Esophagus muscularis mucosa (tissue), 4 donors: ENCODE measurements around the gene ABLIM3. TPM values are rescaled to one million over a fixed set of nuclear protein-coding genes. Genes with fewer than 3 reads are reported as not detected.

Experiments used
- DNase-seq: peaks from one replicate; pipeline ENCODE4 v3.0.0-alpha.2; 2017; ENCODE audit errors: extremely low spot score
- H3K27ac ChIP-seq, 4 donors: fragments of 200-600 bp; sonication (generic); replicated peaks in 1 of 4; 1 replicate in 3 of 4; 2 replicates in 1 of 4; pipeline ENCODE4 v1.5.1; 2016 to 2019; ENCODE audit warnings: mild to moderate bottlenecking in 1 of 4
- H3K27me3 ChIP-seq, 4 donors: fragments of 200-600 bp; sonication (generic); one replicate each; pipeline versions ENCODE4 v1.5.1 to v1.6.0; 2016 to 2019
- H3K36me3 ChIP-seq, 4 donors: fragments of 200-600 bp; sonication (generic); one replicate each; pipeline ENCODE4 v1.5.1; 2016 to 2019
- H3K4me1 ChIP-seq, 4 donors: fragments of 200-600 bp; sonication (generic); one replicate each; pipeline ENCODE4 v1.5.1; 2016 to 2019
- H3K4me3 ChIP-seq, 4 donors: fragments of 200-600 bp; sonication (generic); 1 replicate in 2 of 4; 2 replicates in 2 of 4; pipeline ENCODE4 v1.5.1; 2016 to 2019; ENCODE audit warnings: mild to moderate bottlenecking in 4 of 4, moderate library complexity in 1 of 4
- H3K9me3 ChIP-seq, 4 donors: fragments of 200-600 bp; sonication (generic); 1 replicate in 3 of 4; 2 replicates in 1 of 4; pipeline ENCODE4 v1.5.1; 2016 to 2019
- EP300 ChIP-seq: sonication (generic); formaldehyde crosslinking; IDR thresholded peaks from one replicate; pipeline ENCODE4 v1.6.1; 2017; ENCODE audit warnings: antibody characterized with exemption
- POLR2A ChIP-seq: fragments of 450-650 bp; IDR thresholded peaks from one replicate; pipeline ENCODE4 v1.6.1; 2017; ENCODE audit warnings: antibody characterized with exemption, moderate library complexity, mild to moderate bottlenecking, low read depth
- POLR2AphosphoS5 ChIP-seq, 2 donors: sonication (generic); formaldehyde crosslinking; IDR thresholded peaks; one replicate each; pipeline ENCODE4 v1.6.1; 2017; ENCODE audit warnings: antibody characterized with exemption in 2 of 2
- WGBS: methylation state at CpG from one replicate; pipeline ENCODE4 v1.1.5; 2018; 5-methylcytosine and 5-hydroxymethylcytosine counted together
- intact Hi-C: fragments of 100-400 bp; cut with DNase I; formaldehyde crosslinking; loops from one replicate; pipeline ENCODE4 v1.15.1; 2023
- total RNA-seq, 4 donors: library from RNA; depleted of rRNA; stranded (reverse); fragments of >200 nt; gene quantifications; one replicate each; pipeline versions ENCODE4 v1.1.0 to v1.2.1, GENCODE V29; 2016
- TF ChIP-seq, protein P1 (sequence below), 3 experiments: fragments of 200-600 bp in 2 of 3; fragments of 450-650 bp in 1 of 3; sonication (generic) in 2 of 3; IDR thresholded peaks; one replicate each; pipeline ENCODE4 v1.5.1; 2017 to 2019; ENCODE audit warnings: antibody characterized with exemption in 3 of 3, mild to moderate bottlenecking in 2 of 3, moderate library complexity in 1 of 3

Gene ABLIM3
- total RNA-seq, 4 donors from 2014 or later: 40.9 to 64.5 (median 45.8) TPM

GRCh38 chr5:149201121-149201637 lies 59.9 kb downstream of the ABLIM3 start:
- 82% methylated on average over 4 of the region's 6 CpGs for WGBS

DNA sequence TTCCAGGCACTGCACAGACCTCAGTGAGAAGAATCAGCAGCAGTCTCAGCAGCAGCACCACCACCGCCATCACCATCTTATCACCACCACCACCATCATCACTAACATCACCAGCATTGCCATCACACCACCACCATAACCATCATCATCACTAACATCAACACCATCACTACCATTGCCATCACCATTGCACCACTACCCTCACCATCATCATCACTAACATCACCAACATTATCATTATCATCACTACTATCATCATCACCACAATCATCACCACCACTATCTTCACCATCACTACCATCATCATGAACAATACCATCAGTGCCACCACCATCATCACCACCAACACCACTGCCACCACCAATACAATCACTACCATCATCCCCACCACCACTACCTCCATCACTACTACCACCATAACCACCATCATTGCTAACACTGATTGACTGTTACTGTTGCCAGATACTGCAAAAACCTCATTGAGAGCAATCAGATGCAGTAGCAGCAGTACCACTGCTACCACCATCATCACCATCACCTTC lies 61.7 kb downstream of the ABLIM3 start:
- no peak for TF ChIP-seq POLR2AphosphoS5 (IDR thresholded peaks at IDR 0.05)
- TF ChIP-seq, protein P1, sequence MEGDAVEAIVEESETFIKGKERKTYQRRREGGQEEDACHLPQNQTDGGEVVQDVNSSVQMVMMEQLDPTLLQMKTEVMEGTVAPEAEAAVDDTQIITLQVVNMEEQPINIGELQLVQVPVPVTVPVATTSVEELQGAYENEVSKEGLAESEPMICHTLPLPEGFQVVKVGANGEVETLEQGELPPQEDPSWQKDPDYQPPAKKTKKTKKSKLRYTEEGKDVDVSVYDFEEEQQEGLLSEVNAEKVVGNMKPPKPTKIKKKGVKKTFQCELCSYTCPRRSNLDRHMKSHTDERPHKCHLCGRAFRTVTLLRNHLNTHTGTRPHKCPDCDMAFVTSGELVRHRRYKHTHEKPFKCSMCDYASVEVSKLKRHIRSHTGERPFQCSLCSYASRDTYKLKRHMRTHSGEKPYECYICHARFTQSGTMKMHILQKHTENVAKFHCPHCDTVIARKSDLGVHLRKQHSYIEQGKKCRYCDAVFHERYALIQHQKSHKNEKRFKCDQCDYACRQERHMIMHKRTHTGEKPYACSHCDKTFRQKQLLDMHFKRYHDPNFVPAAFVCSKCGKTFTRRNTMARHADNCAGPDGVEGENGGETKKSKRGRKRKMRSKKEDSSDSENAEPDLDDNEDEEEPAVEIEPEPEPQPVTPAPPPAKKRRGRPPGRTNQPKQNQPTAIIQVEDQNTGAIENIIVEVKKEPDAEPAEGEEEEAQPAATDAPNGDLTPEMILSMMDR (IDR thresholded peaks at IDR 0.05): no peak
- TF ChIP-seq EP300: no peak
- no peak for TF ChIP-seq POLR2A
- Histone ChIP-seq H3K4me1 (peaks cover 16 to 43% (median 19%) of the 10 kb centered on the region in 4 donors), H3K4me3 (no peak overlapping the region), H3K9me3 (no peaks in the 10 kb centered on the region), H3K27ac (no peak overlapping the region), H3K27me3 (no peaks in the 10 kb centered on the region), H3K36me3 (peaks cover 4 to 85% (median 49%) of the 10 kb centered on the region in 4 donors)
- peak; percentile 29 for DNase-seq
- intact Hi-C loops: no loop called here
- 100% methylated on average over 1 of the region's 1 CpG for WGBS

More at GRCh38 chr5:149201121-149201637, 59.9 kb downstream of the ABLIM3 start:
- no peak for DNase-seq
- intact Hi-C loops: no loop called here
- Histone ChIP-seq H3K4me1 (peaks cover 9 to 28% (median 11%) of the 10 kb centered on the region in 4 donors), H3K27me3 (no peaks in the 10 kb centered on the region), H3K27ac (no peak overlapping the region), H3K36me3 (peaks cover 4 to 76% (median 39%) of the 10 kb centered on the region in 4 donors), H3K9me3 (no peaks in the 10 kb centered on the region), H3K4me3 (no peak overlapping the region)
- TF ChIP-seq EP300: no peak
- no peak for TF ChIP-seq POLR2AphosphoS5 (IDR thresholded peaks at IDR 0.05)
- no peak for TF ChIP-seq POLR2A
- TF ChIP-seq, protein P1 (IDR thresholded peaks at IDR 0.05): no peak

- Histone ChIP-seq H3K4me3 (no peak overlapping the region), H3K36me3 (peaks cover 4 to 83% (median 49%) of the 10 kb centered on the region in 4 donors), H3K9me3 (no peaks in the 10 kb centered on the region), H3K27ac (no peak overlapping the region), H3K4me1 (peaks cover 16 to 43% (median 19%) of the 10 kb centered on the region in 4 donors), H3K27me3 (no peaks in the 10 kb centered on the region)
- peak; percentile 68 for DNase-seq
- 79% methylated on average over 4 of the region's 4 CpGs for WGBS
- no peak for TF ChIP-seq EP300
- TF ChIP-seq POLR2AphosphoS5 (IDR thresholded peaks at IDR 0.05): no peak
- TF ChIP-seq, protein P1 (IDR thresholded peaks at IDR 0.05): no peak
- no peak for TF ChIP-seq POLR2A
- intact Hi-C loops: no loop called here
Observed at GRCh38 chr5:149203921-149204441, 62.7 kb downstream of the ABLIM3 start.

GRCh38 chr5:149205625-149206523 lies 64.6 kb downstream of the ABLIM3 start:
- DNase-seq: no peak
- 78% methylated on average over 8 of the region's 10 CpGs for WGBS
- Histone ChIP-seq H3K4me1 (peaks cover 16 to 35% (median 19%) of the 10 kb centered on the region in 4 donors), H3K36me3 (peaks cover 4 to 79% (median 46%) of the 10 kb centered on the region in 4 donors), H3K27me3 (no peaks in the 10 kb centered on the region), H3K27ac (peak overlapping the region in 2 of 4 donors; percentile 20 to 30), H3K4me3 (no peak overlapping the region), H3K9me3 (no peaks in the 10 kb centered on the region)
- intact Hi-C loops: no loop called here
- TF ChIP-seq POLR2AphosphoS5 (IDR thresholded peaks at IDR 0.05) (peak; percentile 17 to 51), POLR2A (no peak)
- TF ChIP-seq, protein P1 (IDR thresholded peaks at IDR 0.05): no peak
